Measurements from ENCODE around the gene ETS1.
A peak's percentile ranks its signal among the peaks of the same experiment; 100 is the strongest.

Gene ETS1

GRCh38 chr11:128482512-128483191, 104.7 kb downstream of the ETS1 start:
- DNase-seq (ENCODE audit: low read depth in 2 of 2): no peak

GRCh38 chr11:128482092-128482491, 105.3 kb downstream of the ETS1 start:
- no peak for DNase-seq (ENCODE audit: low read depth in 2 of 2)

GRCh38 chr11:128481135-128481534, 106.2 kb downstream of the ETS1 start:
- DNase-seq (ENCODE audit: low read depth in 2 of 2): no peak

- no peak for DNase-seq (ENCODE audit: low read depth in 2 of 2)
These were observed 106.7 kb downstream of the ETS1 start for GRCh38 chr11:128480665-128481064.

GRCh38 chr11:128480066-128480465, 107.3 kb downstream of the ETS1 start:
- no peak for DNase-seq (ENCODE audit: low read depth in 2 of 2)

GRCh38 chr11:128479144-128479543, 108.2 kb downstream of the ETS1 start:
- no peak for DNase-seq (ENCODE audit: low read depth in 2 of 2)

GRCh38 chr11:128478305-128478704, 109.1 kb downstream of the ETS1 start:
- DNase-seq (ENCODE audit: low read depth in 2 of 2): no peak

- DNase-seq (ENCODE audit: low read depth in 2 of 2): no peak
These were observed 109.5 kb downstream of the ETS1 start for GRCh38 chr11:128477811-128478210.

- DNase-seq (ENCODE audit: low read depth in 2 of 2): no peak
These were observed 110.1 kb downstream of the ETS1 start for GRCh38 chr11:128477278-128477677.

- DNase-seq (ENCODE audit: low read depth in 2 of 2): peak in 1 of 2 donors; percentile 55
These were observed 110.6 kb downstream of the ETS1 start for GRCh38 chr11:128476729-128477128.

GRCh38 chr11:128476049-128476448, 111.3 kb downstream of the ETS1 start:
- DNase-seq (ENCODE audit: low read depth in 2 of 2): no peak

GRCh38 chr11:128474036-128474874, 113.1 kb downstream of the ETS1 start:
- DNase-seq (ENCODE audit: low read depth in 2 of 2): no peak

- no peak for DNase-seq (ENCODE audit: low read depth in 2 of 2)
These were observed 113.7 kb downstream of the ETS1 start for GRCh38 chr11:128473636-128474035.

GRCh38 chr11:128472128-128473089, 114.9 kb downstream of the ETS1 start:
- DNase-seq (ENCODE audit: low read depth in 2 of 2): peak in 1 of 2 donors; percentile 52

GRCh38 chr11:128471138-128471661, 116.2 kb downstream of the ETS1 start:
- no peak for DNase-seq (ENCODE audit: low read depth in 2 of 2)

GRCh38 chr11:128470081-128470480, 117.3 kb downstream of the ETS1 start:
- no peak for DNase-seq (ENCODE audit: low read depth in 2 of 2)

GRCh38 chr11:128469220-128469619, 118.1 kb downstream of the ETS1 start:
- no peak for DNase-seq (ENCODE audit: low read depth in 2 of 2)

GRCh38 chr11:128468111-128468510, 119.2 kb downstream of the ETS1 start:
- DNase-seq (ENCODE audit: low read depth in 2 of 2): no peak

GRCh38 chr11:128467610-128468041, 119.7 kb downstream of the ETS1 start:
- no peak for DNase-seq (ENCODE audit: low read depth in 2 of 2)

- DNase-seq (ENCODE audit: low read depth in 2 of 2): no peak
These were observed 120.3 kb downstream of the ETS1 start for GRCh38 chr11:128467041-128467440.

- DNase-seq (ENCODE audit: low read depth in 2 of 2): no peak
These were observed 121.2 kb downstream of the ETS1 start for GRCh38 chr11:128465946-128466705.

Measured in activated CD8-positive, alpha-beta memory T cell treated with anti-CD3 and anti-CD28 coated beads for 4 hours (primary cell).